HG03060 (cell line): Measurements from ENCODE around the gene NT5DC1.

Source experiments
- ATAC-seq: cut with Tn5 transposase; IDR thresholded peaks from one replicate; pipeline ENCODE4 v1.9.1; 2021; ENCODE audit warnings: low read depth, moderate number of reproducible peaks; ENCODE audit not compliant: unreplicated experiment

NT5DC1 gene

GRCh38 chr6:116229287-116229913, 128.7 kb downstream of the NT5DC1 start:
- ATAC-seq = no peak

DNA sequence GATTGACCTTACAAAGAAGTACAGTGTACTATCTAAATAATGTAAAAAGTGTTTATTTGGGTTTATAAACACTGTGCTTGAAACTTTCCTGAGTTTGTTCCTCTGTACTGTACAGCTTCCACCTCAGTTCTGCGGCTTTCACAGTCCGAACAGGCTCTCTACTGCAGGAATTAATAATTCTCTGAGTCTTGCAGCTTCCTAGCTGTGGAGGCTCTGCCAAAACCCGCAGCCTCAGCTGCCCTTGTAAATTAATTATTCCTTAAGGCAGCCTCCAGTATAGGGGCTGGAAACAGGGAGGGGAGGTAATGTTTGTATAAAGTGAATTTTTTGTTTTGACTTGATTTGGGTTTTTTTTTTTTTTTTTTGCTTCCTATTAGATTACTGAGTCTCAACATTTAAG, 134.0 kb downstream of the NT5DC1 start:
- ATAC-seq = no peak

DNA sequence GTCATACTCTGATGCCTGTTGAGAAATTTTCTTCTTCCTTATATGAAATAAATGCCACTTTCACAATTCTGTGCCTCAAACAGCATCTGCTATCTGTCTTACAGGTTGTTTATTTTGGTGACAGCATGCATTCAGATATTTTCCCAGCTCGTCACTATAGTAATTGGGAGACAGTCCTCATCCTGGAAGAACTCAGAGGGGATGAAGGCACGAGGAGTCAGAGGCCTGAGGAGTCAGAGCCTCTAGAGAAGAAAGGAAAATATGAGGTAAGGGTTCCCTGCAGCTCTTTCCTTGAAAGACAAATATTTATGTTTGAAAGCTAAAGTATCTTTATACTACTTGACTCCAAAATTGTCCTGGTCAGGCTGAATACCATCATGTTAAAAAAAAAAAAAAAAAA, 137.4 kb downstream of the NT5DC1 start:
- no peak for ATAC-seq

- no peak for ATAC-seq
These were observed 138.6 kb downstream of the NT5DC1 start for GRCh38 chr6:116239256-116239655.

- no peak for ATAC-seq
These were observed 139.2 kb downstream of the NT5DC1 start for GRCh38 chr6:116239856-116240255.

- ATAC-seq = no peak
These were observed 143.6 kb downstream of the NT5DC1 start for GRCh38 chr6:116244284-116244683.

- ATAC-seq = no peak
These were observed 145.4 kb downstream of the NT5DC1 start for GRCh38 chr6:116246089-116246488.

GRCh38 chr6:116247285-116247684, 146.6 kb downstream of the NT5DC1 start:
- ATAC-seq = no peak

DNA sequence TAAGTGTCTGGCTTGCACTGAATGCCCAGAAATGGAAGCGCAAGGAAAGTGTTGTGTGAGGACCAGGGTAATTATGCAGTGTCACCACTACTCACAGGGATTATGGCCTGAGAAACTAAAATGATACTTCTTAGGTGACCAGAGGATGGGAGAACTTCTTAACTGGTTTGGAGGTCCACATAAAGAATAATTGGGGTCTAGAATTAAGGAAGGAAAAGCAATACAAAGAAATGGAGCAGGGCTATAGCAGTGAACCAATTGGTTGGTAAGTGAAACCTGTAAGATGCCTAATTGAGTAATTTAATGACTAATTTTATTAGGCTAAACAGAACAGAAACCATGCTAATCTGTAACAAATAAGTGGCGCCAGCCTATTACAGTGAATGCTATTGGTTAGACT, 147.9 kb downstream of the NT5DC1 start:
- no peak for ATAC-seq

DNA sequence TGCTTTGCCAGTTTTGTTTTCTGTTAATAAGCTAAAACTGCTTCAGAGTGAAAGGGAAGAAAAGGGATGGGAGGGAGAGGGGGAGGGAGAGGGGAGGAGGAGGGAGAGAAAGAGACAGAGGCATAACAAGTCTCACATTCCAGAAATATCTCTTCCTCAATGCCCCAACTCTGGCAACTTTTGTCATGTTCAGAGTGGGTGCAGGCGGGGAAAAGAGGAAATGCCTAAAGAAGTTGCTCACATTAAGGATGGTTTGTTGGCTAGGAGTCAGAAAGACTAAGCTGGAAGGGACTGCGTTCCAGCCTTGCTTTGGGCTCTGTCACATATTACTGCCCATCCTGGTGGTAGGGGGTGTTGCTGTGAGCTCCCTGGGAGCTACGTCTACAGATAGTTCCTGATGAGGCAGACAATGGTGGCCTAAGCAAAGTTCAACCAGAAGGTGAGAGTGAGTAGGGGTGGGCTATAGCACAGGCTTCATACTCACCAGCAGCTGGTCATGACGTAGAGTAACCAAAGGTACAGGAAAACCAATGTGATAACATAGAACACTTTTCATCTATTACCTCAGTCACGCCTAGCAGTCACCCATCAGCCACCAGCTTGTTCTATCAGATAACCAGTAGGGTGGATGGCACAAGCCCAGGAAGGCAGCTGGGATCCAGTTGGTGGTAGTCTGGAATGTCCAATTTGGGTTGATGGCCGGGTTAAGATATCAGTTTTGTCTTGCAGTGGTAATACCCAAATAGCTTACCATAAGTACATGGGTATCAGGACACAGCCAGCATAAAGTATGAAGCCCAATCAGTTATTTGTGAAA, 151.1 kb downstream of the NT5DC1 start:
- ATAC-seq = no peak

GRCh38 chr6:116253188-116253504, 152.5 kb downstream of the NT5DC1 start:
- no peak for ATAC-seq

DNA sequence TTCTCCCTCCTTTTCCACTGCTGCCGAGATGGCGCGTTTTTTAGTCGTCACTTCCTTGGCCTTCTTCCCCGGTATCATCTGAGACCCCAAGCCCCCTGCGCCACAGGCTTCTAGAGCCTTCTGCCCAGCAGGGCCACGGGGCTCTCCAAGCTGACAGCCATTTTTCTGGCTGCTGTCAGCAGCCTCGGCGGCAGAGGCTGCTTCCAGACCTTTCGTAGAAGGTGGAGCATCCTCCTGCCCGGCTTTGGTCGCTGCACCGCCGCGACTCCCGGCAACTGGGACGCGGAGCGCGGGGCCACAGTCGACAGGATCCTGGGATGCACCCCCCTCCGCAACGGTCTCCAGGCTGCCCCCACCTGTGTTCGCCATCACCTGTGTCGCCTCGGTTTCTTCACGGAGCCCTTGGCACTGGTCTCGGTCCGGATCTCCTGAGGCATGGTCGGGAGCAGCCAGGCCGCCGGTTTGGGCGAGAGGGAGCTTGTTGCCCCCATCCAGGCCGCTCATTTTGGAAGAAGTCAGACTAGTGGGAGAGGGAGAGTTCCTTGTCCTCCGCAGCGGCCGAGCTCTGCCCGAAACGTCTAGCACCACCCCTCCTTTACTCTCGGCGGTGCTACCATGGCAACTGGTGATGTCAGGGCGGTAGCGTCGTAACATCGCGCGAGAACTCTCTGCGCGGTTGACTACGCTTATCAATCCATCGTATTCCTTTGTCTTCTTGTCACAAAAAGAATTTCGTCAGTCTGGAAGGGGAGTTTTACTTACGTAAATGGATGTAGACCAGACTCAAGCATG, 153.0 kb downstream of the NT5DC1 start, which contains the start of gene TSPYL4:
TSS of gene TSPYL4 (minus strand) at position 571 of the 792 bp plus-strand sequence. CDS start at position 504, 67 bp downstream.
- peak; percentile 100 for ATAC-seq

DNA sequence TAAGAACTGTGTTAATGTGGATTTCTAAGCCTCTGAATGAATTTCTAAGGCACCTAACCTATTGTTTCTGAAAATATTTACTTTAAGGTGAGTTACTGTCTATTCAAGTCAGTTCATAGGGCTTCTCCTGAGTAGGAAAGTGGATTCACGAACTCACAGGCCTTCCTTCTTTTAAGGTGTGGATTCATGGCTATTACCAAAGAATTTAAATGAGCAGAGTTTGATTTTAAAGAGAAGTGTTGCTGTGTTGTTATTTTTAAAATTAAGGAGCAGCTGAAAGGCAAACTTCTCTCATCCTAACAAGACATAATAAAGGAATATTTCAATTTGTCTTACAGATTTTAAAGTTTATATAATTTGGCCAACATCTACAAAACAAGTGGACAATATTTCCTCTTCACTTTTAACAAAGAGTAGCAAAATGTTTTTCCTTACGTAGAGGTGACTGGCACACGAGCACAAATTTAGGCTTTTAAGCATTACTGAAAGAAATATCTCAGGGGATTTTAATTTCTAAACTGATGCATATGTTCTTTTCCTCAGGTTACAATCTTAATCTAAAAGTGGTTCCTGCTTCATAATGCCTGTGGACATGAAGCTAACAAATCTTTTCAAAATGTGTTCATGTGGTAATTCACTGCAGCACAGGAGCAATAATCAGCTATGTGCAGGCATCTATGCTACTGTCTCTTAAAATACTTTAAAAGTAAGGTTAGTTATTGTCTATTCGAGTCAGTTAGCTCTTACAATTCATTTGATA, 153.8 kb downstream of the NT5DC1 start:
- ATAC-seq = peak; percentile 14

GRCh38 chr6:116255246-116255800, 154.7 kb downstream of the NT5DC1 start:
- no peak for ATAC-seq

DNA sequence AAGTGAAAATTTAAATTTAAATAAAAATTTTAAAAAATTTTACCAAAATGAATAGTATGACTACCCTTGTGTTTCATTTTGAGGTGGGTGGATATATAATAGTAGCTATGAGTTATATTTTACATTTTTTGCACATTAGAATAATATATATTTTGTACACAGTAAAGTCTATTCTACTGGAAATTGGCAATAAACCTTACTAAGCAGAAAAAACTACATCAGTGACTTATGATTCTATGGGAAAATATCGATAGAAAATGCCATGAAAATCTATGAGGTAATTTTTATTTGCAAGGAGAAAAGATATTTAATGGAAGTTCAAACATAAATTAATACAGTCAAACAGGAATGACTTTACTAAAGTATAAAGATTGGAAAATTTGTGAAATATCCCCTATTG, 156.0 kb downstream of the NT5DC1 start:
- no peak for ATAC-seq

DNA sequence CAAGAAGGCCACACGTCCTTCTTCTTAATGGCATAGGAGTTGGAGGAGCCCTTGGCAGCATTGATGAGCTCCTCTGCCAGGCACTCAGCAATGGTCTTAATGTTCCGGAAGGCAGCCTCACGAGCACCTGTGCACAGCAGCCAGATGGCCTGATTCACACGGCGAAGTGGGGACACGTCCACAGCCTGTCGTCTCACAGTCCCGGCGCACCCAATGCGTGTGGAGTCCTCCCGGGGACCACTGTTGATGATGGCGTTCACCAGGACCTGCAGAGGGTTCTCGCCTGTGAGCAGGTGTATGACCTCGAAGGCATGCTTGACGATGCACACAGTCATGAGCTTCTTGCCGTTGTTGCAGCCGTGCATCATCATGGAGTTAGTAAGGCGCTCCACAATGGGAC, 157.9 kb downstream of the NT5DC1 start:
- ATAC-seq = no peak

GRCh38 chr6:116263353-116263752, 162.7 kb downstream of the NT5DC1 start:
- ATAC-seq = no peak

- no peak for ATAC-seq
These were observed 164.6 kb downstream of the NT5DC1 start for GRCh38 chr6:116265041-116265829.

DNA sequence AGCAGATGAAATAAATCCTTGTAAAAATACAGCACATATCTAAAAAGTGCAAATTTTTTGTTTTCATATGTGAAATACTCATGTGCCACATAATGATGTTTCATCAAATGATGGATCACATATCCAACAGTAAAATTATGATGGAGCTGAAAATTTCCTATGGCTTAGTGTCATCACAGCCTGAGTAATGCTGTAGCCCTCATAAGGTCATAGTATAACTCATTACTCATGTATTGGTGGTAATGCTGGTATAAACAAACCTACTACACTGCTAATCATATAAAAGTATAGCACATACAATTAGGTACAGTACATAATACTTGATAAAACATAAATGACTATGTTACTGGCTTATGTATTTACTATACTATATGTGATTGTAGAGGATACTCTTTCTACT, 166.2 kb downstream of the NT5DC1 start:
- no peak for ATAC-seq
